COLO668 (cell line): ENCODE data around the gene PRDM11.
A peak's percentile ranks its signal among the peaks of the same experiment; 100 is the strongest.

ENCODE experiments used
- DNase-seq: peaks from one replicate; lab custom pipeline; 2025; ENCODE audit not compliant: unreplicated experiment; lab: John Stamatoyannopoulos, UW

PRDM11 gene

DNA sequence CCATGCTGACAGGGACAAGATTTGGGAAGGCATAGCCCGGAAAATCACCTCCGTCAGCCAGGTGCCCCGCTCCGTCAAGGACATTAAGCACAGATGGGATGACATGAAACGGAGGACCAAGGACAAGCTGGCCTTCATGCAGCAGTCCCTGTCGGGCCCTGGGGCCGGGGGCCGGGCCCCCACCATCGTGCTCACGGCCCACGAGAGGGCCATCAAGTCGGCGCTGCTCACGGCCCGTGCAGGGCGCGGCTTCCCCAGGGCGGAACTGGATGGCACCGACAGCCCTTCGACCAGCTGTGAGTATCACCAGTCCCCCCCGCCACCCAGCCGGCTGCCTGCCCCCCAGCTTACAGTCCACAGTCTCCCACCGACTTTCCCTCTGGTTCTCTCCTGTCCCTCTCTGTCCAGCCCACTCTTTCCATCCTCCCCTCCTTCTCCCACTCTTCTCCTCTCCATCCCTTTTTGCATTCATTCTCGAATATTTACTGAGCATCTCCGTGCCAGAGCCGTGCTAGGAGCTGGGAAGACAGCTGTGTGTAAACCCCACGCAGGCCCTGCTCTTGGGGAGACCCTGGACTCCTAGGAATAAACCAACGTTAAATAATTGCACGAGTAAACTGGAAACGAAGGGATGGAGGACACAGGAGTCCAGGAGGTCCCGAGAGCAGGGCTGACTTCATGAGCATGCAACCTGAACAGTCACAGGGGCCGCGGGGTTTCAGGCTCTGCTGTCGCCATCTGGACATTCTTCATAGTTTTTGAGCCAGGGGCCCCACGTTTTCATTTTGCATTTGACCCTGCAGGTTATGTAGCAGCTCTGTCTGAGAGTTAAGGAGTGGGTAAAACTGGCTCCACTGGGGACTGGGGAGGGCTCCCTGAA lies 62.8 kb downstream of the PRDM11 start:
- DNase-seq: no peak

DNA sequence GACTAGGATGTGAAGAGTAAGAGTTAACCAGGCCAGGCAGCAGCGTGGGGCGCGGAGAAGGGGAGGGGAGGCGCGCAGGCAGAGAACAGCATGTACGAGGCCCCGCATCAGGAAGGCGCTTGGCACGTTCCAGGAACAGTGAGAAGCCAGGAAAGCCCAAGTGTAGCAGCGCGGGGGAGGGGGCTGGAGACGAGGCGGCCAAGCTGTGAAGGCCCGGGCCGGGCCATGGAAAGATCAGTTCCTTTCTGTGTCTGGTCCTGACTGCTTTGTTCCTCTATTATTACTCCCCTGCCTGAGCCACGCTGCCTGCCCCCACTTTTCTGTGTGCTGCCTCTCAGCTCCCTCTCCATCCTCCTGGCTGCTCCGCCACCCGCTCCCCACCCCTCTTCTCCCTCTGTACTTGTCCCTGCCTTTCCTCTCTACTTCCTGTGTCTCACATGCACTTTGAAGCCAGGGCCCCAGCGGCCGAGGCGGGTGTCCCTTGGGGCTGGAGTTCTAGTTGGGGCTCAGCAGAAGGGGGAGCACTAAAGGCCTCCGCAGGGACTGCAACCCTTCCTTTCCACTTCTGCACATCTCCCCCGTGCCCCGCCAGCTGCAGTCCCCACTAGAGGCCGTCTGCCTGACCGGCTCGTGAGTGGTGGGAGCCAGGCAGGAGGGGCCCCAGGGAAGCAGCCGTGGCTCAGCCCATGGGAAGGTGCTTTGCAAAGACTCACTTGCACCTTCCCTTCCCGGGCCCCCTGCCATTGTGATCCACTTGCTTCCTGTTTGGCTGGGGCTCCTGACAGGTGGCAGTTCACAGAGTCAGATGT lies 63.7 kb downstream of the PRDM11 start:
- peak; percentile 42 for DNase-seq

DNA sequence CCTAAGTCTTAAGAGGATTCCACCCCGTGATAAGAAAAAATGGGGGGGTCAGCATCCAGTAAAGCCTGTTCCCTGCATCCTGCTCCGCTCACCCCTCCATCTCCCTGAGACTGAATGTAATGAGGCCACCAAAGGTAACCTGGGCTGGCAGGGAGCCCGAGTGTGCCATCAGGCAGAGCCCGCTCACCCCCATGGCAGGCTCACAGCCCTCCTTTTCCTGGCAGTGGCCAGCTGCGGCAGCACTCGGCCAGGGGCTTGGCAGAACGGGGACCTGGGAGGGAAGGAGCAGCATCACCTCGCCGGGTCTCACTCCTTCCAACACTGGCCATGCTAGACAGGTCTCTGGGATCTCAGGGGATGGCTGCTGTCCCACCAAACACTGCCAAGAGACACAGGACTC lies 64.4 kb downstream of the PRDM11 start:
- DNase-seq: no peak

DNA sequence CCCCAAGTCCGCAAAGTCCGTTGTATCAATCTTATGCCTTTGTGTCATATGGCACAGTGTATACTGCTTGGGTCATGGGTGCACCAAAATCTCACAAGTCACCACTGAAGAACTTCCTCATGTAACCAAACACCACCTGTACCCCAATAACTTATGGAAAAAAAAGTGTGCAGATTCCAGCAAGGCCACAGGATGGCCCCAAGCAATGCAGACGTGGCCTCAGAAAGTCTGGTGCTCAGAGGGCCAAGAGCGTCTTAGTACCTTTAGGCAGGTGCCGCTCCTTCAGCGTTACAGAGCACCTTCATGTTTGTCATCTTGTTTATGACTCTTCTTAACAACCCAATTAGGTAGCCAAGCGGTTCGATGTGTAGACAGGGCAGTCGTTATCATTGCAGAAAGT lies 65.3 kb downstream of the PRDM11 start:
- no peak for DNase-seq

DNA sequence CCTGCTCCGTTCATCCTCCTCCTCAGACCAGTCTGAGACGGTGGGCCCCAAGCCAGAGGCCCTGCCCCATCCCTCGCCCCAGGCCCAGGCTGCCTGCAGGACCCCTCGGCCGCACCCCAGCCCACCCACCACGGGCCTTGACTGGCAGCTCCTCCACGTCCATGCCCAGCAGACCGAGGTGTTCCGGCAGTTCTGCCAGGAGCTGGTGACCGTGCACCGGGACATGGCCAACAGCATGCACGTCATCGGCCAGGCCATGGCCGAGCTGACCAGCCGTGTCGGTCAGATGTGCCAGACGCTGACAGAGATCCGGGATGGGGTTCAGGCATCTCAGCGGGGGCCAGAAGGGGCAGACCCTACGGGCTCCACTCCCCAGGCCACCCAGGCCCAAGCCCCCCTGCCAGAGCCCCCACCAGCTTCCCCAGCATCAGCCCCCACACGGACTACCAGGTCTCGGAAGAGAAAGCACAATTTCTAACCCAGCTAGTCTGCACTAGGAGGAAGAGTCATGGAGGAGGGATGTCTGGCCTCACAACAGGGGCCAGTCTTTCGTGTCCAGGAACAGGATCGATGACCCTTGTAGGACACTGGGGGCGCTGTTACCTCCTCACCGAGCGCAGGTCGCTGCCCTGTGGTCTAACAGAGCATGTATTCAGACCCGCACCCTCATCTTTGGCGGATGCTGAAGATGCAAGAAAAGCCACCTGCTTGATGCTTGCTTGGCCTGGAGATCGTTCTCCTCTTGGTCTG lies 66.3 kb downstream of the PRDM11 start:
- no peak for DNase-seq

DNA sequence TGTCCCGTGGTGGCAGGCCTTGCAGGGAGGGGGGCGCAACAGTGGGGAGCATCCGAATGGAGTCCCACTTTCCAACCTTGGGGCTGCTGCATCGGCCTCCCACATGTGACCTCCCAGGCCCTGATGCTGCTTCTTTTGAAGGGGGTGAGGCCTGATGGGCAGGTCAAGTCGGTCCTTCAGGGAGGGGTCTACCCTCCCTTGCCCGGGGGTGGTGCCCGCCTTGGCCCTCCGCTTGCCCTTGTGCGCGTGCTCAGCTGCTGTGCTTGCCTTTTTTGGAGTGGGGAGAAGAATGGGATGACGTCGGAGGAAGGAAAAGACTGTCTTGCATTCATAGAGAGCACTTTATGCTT lies 66.9 kb downstream of the PRDM11 start:
- no peak for DNase-seq

DNA sequence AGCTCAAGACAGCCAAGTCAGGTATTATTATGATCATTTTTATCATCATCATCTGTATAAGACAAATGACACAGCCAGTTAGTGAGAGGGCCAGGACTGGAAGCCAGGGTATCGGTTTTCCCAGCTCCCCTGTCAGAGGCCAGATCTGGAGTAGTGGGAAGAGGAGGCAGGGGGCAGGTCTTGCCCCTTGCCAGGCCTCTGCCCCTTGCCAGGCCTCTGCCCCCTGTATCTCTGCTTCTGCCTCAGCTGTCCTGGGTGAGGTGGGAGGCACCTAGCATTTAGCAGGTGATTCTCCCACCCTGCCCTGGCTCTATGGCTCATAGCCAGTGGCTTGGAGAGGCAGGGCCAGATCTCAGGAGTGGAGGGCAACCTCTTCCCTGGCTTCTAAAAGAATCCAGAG lies 67.3 kb downstream of the PRDM11 start:
- no peak for DNase-seq

DNA sequence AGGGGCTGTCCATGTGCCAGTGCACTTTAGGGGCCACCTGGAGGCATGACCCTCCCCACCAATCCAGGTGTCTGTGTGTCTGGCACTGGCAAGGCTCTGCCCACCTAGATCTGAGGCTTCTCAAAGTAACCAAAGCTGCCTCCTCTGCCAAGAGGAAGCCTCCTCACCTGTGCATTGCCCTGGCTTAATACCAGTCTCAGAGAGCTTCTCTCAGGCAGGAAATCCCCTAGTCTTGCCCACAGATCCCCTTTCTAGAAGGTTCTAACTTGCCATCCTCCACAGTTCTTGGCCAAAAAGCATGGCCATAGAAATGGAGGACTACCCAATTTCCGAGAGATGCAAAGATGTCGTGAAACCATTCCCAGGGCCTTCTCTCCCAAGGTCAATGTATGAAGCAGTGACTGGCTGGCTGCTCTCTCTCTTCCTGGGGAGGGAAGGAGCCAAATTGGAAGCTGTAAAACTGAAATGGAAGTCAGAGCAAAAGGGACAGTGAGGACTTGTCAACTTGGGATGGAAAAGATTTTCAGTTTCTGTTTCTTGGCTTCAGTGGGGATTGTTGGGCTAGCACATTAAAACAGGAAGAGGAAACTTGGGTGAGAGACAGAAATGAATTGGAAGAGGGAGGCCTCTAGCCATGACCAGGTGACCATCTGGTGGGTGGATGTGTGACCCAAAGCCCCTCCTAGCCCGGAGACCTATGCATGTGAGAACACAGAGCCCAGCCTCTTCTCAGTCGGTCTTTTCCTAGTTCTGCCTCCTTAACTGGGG lies 68.8 kb downstream of the PRDM11 start:
- no peak for DNase-seq

DNA sequence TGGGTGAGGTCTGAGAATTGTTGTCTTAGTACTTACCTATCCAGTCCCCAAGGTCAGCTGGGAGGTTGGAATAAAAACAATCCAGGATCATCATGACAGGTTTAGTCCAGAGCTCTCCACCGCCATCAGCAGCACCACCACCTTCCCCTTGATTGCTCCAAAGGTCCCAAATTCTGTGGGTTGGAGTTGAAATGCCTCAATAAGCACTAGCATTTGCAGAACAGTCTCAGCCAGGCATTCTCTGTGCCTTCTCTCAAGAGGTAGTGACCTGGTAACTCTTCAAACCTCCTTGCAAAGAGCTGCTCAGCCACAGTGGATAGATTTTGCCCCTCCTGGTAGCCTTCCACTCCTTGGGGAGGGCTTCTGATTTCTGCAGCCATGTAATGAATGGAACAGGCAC lies 69.6 kb downstream of the PRDM11 start:
- DNase-seq: no peak

DNA sequence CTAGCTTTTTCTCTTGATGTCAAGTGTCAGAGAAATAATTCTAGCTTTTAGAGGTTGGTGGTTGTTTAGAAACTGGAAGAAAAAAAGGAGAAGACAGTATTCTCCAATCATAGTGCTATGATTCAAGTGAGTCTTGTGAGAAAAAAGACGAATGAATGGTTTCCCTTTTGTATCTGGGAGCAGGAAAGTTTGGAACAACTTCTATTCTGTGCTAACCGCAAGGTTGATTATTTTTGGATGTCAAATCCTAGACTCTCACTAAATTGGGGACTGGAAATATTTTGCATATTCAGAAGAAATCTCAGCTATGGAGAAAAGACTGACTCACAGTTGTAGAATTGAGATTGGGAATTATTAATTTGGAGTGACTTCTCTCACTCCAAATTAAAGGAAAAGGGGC lies 70.5 kb downstream of the PRDM11 start:
- no peak for DNase-seq

DNA sequence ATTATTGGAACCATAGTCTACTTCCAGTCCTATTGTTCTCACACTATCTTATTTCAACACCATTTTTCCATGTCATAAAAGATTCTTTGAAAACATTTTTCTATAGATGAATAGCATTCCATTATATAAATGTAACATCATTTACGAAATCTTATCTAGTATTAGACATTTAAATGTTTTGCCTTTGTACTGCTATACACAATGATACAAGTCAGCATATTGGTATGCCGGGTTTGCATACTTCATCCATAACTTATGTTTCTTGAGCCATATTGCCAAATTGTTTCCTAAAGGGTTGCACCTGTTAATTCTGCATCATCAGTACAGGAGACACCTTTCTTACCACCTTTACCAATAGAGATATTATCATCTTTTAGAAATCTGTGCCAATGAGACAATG lies 71.6 kb downstream of the PRDM11 start:
- no peak for DNase-seq

DNA sequence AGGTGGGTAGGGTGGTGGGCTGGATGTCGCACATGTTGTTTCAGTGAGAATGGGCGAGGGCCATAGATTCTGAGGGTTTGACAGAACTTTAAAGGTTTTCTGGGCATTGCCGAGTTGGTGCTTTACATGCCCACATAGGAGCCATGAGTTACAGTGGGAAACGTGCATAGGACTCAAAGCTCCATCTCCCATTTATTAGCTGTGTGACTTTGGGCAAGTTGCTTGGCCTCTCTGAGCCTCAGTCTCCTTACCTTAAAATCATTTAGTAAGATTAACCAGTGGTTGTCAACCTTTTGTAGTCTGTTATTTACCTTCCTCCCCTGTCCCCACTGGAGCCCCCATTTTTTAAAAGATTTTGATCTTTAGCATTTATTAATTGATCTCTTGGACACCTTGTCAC lies 72.3 kb downstream of the PRDM11 start:
- DNase-seq: no peak

DNA sequence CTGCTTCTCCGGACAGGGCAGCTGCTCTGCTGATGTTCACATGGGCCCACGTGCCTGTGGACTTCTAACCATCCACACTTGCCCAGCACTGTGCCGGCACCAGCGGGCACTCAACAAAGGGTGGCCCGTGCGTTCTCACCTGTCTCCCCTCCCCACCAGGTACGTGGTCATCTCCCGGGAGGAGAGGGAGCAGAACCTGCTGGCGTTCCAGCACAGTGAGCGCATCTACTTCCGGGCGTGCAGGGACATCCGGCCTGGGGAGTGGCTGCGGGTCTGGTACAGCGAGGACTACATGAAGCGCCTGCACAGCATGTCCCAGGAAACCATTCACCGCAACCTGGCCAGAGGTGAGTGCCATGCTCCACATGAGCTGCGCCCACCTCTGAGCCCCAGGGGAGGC lies 73.0 kb downstream of the PRDM11 start:
- DNase-seq: no peak

DNA sequence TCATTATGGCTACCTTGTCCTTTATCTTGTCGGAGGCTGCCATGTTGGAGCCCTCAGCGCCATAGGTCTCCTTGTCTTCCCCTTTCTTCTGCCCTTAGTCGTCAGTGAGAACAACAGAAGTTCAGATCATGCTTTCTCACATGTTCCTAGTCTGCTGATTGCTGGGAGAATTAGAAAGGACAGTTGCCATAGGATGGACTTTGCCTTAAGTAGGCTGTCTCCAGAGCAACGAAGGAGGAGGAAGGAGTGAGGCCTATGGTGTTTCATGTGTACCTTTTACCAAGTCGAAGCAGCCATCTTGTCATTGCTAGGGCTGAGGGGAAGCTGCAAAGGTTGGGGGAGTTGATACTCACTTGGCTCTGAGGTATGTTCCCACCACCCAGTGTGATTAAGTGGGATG lies 77.1 kb downstream of the PRDM11 start:
- no peak for DNase-seq

DNA sequence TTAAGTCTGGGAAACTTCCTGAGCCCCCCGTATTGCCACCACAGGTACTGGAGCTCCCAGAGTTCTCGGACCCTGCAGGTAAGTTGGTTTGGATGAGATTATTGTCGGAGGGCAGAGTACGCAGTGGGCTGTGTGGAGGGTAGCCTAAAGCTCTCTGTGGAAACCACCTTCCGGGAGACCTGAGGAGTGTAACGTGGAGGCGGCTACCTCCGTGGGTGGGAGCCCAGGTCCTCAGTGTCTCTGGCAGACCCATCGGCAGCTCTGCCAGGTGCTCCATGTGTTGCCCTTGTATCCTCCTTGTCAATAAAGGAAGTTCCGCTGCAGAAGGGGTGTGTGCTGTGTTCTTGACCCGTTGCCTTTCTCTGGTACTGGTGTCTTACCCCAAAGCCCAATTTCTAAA lies 78.3 kb downstream of the PRDM11 start:
- no peak for DNase-seq

DNA sequence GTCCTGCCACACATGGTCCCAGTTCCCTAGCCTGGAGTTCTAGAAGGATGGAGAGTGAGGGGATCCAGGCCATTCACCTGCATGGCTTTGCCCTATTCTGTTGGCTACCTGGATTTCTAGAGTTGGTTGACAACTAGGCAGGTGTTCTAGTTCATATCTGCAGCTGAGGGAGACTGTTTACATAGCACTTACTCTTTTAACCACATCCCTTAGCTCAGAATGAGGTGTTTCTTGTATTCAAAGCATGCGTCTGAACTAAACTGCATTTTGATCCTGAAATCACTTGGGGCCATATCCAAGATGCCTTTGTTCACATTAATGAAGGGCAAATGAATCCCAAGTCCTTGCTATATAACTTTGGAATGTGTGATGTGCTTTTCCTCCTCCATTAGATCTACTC lies 78.8 kb downstream of the PRDM11 start:
- DNase-seq: peak; percentile 46

DNA sequence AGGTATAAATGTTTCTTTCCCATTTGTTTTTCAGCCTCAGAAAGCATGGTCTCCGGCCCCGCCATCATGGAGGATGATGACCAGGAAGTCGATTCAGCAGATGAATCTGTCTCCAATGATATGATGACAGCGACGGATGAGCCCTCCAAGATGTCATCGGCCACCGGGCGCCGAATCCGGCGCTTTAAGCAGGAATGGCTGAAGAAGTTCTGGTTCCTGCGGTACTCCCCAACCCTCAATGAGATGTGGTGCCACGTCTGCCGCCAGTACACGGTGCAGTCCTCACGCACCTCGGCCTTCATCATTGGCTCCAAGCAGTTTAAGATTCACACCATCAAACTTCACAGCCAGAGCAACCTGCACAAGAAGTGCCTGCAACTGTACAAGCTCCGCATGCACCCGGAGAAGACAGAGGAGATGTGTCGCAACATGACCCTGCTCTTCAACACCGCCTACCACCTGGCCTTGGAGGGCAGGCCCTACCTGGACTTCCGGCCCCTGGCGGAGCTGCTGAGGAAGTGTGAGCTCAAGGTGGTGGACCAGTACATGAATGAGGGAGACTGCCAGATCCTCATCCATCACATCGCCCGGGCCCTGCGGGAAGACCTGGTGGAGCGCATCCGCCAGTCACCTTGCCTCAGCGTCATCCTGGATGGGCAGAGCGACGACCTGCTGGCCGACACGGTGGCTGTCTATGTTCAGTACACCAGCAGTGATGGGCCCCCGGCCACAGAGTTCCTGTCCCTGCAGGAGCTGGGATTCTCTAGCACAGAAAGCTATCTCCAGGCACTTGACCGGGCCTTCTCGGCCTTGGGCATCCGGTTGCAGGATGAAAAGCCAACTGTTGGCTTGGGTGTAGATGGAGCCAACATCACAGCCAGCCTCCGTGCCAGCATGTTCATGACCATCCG lies 79.8 kb downstream of the PRDM11 start:
- DNase-seq: no peak

DNA sequence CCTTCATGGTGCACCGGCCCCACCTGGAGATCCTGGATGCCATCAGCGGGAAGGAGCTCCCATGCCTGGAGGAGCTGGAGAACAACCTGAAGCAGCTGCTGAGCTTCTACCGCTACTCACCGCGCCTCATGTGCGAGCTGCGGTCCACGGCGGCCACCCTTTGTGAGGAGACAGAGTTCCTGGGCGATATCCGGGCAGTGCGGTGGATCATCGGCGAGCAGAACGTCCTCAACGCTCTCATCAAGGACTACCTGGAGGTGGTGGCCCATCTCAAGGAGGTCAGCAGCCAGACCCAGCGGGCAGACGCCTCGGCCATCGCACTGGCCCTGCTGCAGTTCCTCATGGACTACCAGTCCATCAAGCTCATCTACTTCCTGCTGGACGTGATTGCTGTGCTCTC lies 80.5 kb downstream of the PRDM11 start:
- DNase-seq: no peak

DNA sequence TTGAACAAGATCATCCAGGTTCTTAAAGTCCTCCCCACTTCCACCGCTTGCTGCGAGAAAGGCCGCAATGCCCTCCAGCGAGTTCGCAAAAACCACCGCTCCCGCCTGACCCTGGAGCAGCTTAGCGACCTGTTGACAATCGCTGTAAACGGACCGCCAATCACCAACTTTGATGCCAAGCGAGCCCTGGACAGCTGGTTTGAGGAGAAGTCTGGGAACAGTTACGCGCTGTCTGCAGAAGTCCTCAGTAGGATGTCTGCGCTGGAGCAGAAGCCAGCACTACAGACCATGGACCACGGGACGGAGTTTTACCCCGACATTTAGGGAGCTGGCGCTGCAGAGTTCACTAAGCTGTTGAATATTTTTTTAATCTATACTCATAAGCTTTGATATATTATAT lies 81.4 kb downstream of the PRDM11 start:
- no peak for DNase-seq

DNA sequence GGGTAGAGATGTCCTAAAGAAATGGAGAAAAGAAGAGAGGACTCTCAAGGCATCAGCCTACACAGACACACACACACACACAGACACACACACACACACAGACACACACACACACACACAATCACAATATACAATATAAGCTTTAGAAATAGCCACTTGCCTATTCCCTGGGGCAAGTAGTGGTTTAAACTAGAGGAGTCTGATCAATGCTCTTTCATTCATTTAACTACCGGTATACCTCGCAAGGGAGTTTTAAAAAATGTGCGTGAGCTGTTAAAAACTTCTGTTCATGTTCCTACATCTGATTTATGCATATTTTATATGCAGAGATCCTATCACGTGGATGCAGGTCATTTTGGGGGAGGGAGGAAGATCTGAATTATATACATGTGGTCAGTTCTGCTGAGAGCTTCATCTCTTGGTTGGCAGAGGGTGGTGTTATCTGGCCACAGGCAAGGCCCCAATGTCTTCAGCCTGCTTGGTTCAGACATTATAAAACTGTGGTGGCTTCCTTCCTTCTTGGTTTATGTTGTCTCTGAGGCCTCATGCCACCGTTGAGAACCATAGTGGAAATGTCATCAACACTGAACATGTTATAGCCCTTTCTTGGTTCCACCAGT lies 83.1 kb downstream of the PRDM11 start:
- no peak for DNase-seq
